ENCODE measurements around the gene RTP3.

Gene RTP3

GRCh38 chr3:46549408-46549904 is 51.7 kb downstream of the RTP3 start:
- TF ChIP-seq CTCF (IDR thresholded peaks at IDR 0.05; ENCODE audit: insufficient read depth, low read length, poor library complexity, severe bottlenecking), result no peak
- DNase-seq (ENCODE audit: extremely low read depth, insufficient read length), result no peak
- no peaks in the 10 kb centered on the region for H3K27me3 ChIP-seq (replicated peaks; ENCODE audit: control insufficient read depth, insufficient read depth, low read length)
- no peaks in the 10 kb centered on the region for H3K36me3 ChIP-seq (ENCODE audit: control insufficient read depth, insufficient read depth, low read length)
- H3K4me3 ChIP-seq (replicated peaks; ENCODE audit: low read depth, low read length), result no peak overlapping the region

GRCh38 chr3:46549989-46550388 is 52.2 kb downstream of the RTP3 start:
- H3K4me3 ChIP-seq (replicated peaks; ENCODE audit: low read depth, low read length), result no peak overlapping the region
- H3K27me3 ChIP-seq (replicated peaks; ENCODE audit: control insufficient read depth, insufficient read depth, low read length), result no peaks in the 10 kb centered on the region
- DNase-seq (ENCODE audit: extremely low read depth, insufficient read length), result no peak
- no peak for TF ChIP-seq CTCF (IDR thresholded peaks at IDR 0.05; ENCODE audit: insufficient read depth, low read length, poor library complexity, severe bottlenecking)
- H3K36me3 ChIP-seq (ENCODE audit: control insufficient read depth, insufficient read depth, low read length), result no peaks in the 10 kb centered on the region
